ENCODE results near the gene SNN.

The SNN gene

DNA sequence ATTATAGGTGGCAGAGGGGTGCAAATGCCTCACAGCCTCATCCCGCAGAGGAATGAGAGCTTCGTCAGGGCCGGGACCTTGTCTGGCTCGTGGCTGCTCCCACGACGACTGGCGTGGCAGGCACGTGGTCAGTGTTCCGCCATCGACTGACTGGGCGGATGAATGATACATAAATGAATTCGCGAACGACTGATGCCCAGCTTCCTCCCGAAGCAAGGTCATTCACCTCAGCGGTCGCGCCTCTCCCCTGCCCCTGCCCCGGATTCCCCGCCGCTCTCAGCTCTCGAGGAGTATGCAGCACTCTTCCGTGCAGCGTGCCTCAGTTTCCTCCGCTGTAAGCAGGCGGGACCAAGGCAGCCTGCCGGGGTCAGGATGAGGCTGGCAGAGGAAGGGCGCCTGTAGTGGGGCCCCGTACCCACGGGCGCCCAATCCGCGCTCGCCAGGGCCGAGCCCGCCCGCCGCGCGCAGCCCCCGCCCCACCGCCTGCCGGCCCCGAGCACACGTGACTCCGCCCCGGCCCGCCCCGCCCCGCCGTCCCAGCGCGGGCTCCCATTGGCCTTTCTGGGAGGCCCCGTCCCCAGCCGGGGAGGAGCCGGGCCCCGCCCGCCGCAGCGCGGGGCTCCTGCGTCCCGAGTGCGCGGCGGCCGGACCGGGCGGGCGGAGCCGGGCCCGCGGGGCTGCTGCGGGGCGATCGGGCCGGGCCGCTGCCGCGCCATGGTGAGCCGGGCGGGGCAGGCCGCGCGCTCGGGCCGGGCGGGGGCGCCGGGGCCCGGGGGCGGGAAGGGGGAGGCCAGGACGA, at the start of gene SNN:
Gene SNN (plus strand): TSS at position 632 of the 799 bp plus-strand sequence. CDS start 7,605 bp downstream, outside the sequence.
- DNase-seq = peak; percentile 72

DNA sequence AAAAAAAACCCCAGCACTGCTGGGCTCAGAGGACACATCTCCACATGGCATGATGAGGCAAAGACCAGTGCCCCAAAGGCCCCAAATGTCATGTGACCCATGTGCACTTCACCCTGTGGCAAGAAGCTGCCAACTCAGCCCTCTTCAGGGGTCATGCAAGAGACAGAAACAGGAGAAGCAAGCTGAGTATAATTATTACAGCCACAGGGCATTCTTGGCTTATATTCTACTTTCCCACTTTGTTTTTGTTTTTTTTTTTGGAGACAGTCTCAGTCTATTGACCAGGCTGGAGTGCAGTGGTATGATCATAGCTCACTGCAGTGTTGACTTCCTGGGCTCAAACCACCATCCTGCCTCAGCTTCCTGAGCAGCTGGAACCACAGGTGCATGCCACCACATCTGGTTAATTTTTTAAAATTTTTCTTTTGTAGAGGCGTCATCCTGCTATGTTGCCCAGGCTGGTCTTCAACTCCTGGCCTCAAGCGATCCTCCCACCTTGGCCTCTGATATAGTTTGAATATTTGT, 48.9 kb upstream of the SNN start:
- no peak for DNase-seq

DNA sequence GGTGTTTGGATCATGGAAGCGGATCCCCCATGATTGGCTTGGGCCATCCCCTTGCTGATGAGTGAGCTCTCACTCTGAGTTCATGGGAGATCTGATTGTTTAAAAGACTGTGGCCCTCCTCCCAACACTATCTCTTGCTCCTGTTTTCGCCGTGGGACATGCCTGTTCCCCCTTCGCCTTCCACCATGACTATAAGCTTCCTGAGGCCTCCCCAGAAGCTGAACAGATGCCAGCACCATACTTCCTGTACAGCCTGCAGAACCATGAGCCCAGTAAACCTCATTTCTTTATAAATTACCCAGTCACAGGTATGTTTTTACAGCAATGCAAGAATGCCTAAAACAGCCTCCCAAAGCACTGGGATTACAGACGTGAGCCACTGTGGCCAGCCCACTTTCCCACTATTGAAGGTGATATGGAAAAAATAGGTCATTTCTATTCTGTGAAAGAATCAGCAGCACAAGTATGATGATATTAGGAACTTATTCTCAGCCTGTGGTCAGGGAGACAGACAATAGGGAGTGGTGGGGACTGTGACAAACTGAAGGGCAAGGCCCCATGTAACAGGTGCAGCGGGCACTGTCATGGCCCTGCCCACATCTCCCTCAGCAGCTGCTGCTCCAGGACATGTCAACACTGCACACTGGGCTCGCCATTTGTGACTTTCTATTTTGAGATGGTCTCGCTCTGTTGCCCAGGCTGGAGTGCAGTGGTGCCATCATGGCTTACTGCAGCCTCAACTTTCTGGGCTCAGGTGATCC, 47.8 kb upstream of the SNN start:
- no peak for DNase-seq

DNA sequence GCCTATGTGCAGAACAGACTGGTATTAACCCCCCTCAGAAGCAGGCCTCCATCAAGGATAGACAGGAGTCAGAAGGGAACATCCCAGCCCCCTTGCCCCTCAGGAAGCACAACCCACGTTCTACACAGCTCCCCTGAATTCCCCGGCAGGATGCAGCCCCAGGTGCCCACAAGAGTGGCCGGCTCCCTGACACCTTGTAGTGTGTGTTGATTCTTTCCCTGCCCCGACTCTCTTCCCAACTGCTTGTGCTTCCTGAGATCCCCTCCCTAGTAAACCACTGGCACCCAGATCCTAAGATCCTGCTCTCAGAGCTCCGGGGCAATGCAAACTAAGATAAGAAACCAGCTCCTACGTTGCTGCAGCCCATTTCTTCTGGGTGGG, 46.7 kb upstream of the SNN start:
- no peak for DNase-seq

DNA sequence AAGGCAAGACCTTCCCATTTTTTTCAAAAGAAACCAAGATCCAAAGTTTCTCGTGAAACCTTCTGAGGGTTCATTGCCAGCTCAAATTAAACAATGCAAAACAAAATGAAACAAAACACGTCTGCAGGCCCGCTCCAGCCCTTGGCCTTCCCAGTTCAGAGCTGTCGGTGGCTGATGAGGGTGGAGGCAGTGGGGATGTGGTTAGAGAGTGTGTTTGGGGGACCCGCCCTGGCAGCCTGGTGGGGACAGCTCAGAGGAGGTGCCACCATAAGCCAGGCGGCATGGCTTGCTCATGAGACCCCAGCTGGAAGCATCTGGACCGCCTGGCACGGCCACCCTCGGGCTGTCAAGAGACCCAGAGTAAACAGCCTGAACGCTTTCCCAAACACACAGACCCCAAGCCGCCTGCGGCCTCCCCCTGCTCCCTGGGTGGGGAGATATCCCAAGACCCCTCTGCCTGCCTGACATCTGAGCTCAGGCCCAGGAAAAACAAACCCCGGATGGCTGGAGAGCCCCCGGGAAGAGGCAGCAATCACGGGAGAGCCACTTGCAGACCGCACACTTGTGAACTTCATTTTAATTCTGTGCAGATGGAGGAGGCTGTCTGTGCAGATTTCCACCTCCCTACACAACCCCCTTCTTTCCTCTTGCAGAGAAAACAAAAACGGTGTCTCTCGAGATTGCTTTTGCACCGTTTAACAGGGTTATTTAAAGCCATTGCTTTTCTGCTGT, 46.2 kb upstream of the SNN start:
- no peak for DNase-seq

DNA sequence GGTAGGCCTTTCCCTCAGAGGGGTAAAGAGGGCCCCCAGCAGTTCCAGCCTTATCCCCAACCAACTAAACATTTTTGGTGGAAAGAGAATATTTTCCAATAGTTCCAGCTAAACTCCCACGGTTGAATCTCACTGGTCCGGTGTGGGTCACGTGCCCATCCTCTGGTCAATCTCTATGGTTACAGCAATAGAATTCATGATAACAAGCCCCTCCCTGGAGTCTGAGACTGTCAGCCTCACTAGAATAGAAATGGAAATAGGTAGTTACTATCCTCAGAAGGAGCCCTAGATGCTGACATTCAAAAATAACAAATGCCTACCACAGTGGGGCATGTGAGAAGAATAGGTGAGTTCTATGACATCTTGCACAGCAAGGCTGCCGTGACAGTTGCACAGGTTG, 44.0 kb upstream of the SNN start:
- no peak for DNase-seq

DNA sequence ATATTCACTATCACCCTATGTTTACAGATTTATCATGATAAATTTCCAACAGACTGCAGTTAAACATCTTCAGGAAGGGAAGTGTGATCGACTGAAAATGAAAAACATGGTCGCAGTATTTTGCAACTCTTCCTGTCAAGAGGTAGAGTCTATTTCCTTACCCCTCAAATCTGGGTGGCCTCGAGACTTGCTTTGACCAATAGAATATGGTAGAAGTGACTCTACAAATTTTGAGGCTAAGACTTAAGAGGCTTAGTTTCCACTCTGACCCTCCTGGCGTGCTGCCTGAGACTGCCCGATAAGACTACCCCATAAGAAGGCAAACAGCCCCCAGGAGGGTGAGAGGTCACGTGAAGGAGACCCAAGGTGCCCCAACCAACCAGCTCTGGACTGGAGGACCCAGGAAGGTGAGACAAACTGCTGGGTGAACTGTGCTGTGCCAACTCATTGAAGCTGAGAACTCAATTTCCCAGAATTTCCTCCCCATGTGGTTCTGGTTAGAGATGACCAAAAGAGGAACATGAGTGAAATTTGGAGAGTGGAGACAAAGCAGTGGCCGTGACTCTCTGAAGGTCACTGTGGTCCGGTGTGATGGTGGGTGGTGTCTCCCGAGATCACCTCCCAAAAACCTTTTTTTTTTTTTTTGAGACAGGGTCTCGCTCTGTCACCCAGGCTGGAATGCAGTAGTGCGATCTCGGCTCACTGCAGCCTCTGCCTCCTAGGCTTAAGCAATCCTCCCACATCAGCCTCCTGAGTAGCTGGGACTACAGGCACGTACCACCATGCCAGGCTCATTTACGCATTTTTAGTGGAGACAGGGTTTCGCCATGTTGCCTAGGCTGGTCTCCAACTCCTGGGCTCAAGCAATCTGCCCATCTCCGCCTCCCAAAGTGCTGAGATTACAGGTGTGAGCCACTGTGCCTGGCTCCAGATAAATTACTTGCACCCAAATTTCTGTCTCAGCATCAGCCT, 43.3 kb upstream of the SNN start:
- no peak for DNase-seq

DNA sequence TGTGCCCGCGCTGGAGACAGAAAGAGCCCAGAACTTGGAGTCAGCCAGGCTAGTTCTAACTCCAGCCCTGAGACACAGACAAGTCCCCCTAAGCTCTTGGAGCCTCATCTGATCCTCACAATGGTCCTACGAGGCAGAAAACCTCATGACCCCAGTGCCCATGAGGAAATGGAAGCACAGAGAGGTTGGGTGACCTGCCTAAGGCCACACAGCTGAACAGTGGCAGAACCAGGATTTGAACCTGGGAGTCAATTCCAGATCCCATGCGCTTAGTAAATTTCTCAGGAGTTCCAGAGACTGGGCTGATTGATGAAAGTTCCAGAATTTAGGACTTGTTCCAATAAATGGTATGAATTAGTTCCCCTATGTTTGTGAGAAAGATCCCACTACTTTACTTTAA, 42.5 kb upstream of the SNN start:
- DNase-seq = no peak

DNA sequence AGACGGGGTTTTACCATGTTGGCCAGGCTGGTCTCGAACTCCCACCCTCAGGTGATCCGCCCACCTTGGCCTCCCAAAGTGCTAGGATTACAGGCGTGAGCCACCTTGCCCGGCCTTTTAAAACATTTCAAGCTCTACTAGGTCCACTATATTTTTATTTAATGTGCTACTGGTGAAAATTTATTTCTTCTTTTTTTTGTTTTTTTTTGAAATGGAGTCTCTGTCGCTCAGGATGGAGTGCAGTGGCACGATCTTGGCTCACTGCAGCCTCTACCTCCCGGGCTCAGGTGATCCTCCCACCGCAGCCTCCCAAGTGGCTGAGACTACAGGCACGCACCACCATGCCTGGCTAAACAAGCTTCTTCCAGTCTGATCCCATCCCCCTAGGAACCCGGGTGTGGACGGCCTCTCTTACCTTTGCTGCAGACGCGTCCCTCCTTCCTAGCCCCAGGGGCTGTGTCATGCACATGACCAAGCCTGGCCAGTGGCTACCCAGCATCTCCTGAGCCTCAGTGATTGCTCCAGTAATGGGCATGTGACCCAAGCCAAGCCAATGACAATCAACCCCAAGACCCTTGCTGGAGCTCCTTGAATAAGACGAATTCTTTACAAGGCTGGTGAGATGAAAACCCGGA, 41.5 kb upstream of the SNN start:
- DNase-seq = no peak

DNA sequence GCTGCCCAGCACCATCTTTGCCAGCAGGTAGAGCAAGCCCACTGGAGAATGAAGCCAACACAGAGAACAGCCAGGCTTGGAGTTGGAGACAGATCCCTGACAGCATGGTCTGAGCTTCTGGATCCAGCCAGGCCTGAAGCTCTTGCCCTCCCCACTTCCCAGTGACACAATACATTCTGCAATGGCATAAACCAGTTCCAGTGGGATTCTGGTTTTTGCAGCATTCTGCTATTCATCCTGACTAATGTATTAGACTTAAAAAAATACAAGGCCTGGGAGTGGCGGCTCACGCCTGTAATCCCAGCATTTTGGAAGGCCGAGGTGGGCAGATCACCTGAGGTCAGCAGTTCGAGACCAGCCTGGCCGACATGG, 41.0 kb upstream of the SNN start:
- no peak for DNase-seq

DNA sequence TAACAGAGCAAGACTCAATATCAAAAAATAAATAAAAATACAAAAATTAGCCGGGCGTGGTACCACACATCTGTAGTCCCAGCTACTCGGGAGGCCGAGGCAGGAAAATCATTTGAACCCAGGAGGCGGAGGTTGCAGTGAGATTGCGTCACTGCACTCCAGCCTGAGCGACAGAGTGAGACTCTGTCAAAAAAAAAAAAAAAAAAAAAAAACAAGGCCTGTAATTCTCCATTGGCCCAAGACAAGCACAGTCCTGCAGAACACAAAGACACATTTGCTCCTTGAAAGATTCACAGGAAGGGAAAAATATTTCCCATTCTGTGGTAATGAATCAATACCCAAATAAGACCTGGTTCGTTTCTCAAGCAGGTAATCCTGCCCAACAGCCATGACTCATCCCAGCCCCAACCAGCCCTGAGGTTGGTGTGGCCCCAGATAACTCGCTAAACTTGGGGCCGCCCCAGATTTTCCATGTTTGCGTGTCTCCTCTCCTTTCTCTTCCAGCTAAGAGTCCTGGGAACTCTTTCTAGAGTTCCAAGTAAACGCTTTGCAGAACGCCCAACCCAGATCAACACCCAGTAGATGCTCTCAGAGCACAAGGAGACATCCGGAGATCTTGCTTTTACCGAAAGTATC, 40.3 kb upstream of the SNN start:
- DNase-seq = no peak

DNA sequence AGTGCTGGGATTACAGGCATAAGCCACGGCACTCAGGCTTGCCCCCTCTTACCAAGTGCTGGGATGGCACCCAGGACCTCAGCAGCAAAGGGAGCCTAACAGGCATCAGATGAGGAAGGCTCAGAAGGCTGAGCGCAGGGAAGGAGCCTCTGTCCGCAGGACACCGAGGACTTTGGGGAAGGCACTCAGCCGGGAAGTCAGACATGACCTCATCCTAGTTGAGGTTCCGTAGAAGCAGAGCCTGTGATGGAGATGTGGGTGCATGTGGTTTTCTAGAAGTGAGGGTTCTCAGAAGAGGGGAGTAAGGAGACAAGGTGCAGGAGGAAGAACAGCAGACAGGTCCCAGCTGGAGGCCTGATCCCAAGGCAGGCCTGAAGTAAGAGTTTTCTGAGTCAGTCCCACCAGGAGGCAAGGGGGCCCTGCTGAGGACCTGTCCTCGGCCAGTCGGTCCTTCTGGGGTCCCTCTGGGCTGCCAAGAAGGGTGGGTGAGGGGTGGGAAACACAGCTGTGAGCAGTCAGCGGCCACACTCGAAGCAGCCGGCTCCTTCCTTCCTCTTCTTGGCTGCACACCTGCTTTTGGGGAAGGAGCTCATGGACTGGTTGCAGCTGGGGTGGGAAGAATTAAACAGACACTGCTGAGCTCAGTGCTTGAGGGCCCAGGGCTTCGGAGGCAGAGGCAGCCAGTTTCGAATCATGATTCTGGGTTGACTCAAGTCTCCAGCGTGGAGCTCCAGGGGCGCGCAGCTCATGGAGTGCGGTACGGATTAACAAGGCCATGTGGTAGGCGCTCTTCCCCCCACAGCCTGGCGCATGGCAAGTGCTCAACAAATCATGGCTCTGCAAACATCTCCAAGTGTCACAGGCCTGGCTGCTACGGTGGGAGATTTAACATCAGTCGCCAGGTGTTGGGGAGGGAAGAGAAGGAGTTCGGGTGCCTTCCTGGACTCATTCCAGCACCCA, 38.9 kb upstream of the SNN start:
- DNase-seq = no peak

DNA sequence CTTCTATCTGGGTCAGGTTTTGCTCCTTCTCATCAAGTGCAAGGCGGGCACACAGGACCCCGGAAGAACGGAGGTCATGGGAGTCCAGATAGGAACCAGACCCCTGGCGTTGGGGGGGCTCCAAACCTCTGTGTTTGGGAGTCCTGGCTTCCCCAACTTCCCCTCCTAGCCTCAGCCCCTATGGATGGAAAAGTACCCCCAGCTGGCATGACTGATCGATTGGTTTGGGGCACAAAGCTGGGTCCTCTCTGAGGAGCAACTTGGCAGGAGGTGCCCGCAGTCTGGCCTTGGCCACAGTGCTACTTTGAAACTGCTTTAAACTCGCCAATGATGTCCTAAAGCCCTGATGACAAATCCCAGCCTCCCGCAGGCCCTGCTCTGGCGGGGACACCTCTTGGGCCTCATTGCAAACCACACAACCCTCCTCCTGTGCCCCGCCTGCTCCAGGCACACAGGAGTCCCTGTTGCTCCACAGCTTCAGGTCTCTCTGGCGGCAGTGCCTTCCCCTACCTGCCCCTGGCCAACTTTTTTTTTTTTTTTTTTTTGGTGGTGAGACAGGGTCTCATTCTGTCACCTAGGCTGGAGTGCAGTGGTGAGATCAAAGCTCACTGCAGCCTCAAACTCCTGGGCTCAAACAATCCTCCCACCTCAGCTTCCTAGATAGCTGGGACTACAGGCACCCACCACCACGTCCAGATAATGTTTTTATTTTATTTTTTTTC, 38.0 kb upstream of the SNN start:
- DNase-seq = no peak

DNA sequence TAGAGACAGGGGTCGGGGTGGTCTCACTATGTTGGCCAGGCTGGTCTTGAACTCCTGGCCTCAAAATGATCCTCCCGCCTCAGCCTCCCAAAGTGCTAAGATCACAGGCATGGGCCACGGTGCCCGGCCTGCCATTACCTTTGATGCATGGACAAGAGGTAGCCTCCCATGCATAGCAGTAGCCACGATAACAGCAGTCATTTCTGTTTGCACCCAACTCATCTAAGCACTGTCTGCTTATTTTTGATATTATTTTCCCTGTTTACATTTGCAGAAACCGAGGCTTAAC, 37.5 kb upstream of the SNN start:
- no peak for DNase-seq

DNA sequence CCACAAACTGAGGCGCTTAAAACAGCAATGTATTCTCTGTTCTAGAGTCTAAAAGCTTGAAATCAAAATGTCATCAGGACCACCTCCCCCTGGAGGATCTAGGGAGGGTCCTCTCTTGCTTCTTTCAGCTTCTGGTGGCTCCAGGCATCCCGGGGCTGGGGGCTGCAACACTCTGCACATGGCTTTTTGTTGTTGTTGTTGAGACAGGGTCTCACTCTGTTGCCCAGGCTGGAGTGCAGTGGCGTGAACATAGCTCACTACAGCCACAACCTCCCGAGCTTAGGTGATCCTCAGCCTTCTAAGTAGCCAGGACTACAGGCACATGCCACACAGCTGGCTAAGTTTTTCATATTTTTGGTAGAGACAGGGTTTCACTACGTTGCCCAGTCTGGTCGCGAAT, 37.0 kb upstream of the SNN start:
- no peak for DNase-seq

DNA sequence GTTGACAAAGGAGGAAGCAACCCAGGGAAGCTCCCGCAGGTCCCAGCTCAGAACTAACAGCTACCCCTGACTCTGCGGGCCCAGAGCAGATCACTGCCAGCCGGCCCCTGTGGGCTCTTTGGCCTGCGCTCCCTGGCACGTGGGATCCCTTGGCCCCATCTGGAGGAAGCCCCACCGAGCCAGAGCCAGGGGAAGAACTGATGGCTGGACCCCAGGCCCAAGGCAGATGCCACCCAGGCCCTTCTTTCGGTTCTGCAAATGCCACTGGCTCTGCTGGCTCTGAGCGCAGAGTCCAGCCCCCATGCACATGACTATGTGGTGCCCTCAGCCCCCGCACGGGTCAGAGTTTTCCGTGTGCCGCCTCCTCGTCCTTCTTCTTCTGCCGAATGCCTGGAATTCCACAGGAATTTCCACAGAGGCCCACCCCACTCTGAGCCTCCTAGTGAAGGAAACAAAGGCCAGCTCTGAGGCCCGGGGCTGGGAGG, 35.8 kb upstream of the SNN start:
- DNase-seq = no peak

DNA sequence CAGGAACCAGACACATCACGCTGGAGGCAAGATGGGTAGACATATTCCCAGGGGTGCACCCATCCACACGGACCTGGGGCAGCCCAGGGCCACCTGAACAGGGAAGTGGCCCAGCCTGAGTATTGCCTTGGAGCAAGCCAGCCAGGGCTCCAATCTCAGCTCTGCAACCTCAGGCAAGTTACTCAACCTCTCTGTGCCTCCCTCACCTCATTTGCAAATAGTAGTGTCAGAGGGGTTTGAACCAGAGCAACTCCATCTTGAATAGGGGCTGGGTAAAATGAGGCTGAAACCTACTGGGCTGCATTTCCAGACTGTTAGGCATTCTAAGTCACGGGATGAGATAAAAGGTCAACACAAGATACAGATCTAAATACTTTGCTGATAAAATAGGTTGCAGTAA, 35.1 kb upstream of the SNN start:
- DNase-seq = no peak

DNA sequence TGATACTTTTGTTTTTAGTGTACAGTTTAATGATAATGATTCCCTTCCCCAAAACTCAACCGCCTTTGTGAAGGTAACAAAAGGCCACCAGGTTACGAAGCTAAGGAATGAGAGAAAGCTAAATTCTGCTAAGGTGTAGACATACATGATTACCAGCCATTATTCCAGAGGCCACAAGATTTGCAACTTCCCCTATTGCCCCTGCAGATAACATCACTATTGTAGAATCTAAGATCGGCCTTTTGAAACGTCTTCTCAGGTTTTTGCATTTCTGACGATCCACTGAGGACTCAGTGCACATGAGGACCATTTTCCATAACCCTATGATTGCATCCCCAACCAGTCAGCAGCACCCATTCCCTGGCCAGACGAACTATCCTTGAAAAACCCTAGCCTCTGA, 33.9 kb upstream of the SNN start:
- DNase-seq = no peak

DNA sequence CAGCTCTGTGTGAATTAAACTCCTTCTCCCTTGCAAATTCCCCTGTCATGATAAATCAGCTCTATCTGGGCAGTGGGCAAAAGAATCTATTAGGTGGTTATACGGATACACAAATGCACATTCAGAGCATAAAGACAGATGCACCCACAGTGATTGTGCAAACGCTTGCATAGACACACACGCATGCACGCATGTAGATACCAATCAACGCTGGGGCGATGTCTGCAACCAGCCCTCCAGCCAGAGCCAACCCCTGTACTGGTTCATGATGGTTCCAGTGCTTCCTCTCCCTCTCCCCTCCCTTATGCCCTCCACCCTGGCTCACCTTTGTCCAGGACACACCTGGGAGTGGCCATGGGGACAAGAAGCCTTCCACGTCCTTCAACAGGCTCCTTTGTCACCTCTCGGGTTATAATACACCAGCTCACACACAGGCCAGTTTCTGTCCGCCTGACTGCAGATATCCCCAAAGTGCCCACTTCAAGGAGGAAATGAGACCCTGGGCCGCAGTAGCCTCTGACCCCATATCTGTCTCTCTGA, 33.1 kb upstream of the SNN start:
- no peak for DNase-seq

All from COR-L47 (cell line).